ENCODE data around the gene DNMT1.

GRCh38 chr19:10086591-10087192 is 108.1 kb downstream of the DNMT1 start:
- no peak for TF ChIP-seq CTCF (conservative IDR thresholded peaks at IDR 0.05; ENCODE audit: low read depth, low read length)
- TF ChIP-seq EZH2 (IDR thresholded peaks at IDR 0.05; ENCODE audit: low read length, unreplicated experiment): no peak

Measured in PC-3 (cell line).